ENCODE data around the gene CDCP1.
"Not testable (repeated sequence)": the region's sequence is repeated elsewhere in the genome, so short reads cannot be mapped to it uniquely, and the experiment has no call there.

Gene CDCP1

DNA sequence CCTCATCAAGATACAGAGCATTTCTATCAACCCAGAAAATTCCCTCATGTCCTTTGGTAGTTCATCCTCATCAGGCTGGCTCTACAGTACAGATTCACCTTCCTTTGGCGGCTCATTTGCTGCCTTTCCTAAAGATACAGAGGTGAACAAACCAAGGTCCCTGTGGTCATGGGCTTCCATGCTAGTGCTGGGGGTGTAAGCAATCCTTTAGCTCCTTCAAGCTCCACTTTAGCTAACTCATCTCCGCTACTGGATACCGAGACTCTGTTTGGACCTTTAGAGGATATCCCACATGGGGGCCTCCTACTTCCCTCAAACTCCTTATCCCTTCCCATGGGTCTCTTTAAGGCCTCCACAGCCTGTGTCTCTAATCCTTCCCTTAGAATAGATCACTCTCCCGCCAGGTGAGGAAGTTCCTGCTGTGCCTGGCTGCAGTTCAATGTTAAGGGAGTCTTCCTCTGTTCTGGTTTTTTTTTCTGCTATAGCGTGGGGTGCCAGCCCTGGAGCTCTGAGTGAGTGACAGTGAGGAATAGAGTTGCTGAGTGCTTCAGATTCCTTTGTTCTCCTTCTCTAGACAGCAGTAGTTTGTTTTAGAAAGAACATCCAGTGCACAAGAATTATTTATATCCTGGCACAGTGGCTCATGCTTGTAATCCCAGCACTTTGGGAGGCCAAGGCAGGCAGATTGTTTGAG lies 89.4 kb downstream of the CDCP1 start:
- Mint-ChIP-seq H3K9me3 (no peaks in the 10 kb centered on the region), H3K27ac (peak overlapping the region in 1 of 3 experiments; percentile 34), H3K4me1 (peaks cover 39% of the 10 kb centered on the region), H3K4me3 (no peak overlapping the region), H3K27me3 (ENCODE audit: low read depth) (no peaks in the 10 kb centered on the region), H3K36me3 (ENCODE audit: low read depth) (no peaks in the 10 kb centered on the region)
- TF ChIP-seq CTCF (IDR thresholded peaks at IDR 0.05; ENCODE audit: unreplicated experiment in 3 of 3) = no peak

DNA sequence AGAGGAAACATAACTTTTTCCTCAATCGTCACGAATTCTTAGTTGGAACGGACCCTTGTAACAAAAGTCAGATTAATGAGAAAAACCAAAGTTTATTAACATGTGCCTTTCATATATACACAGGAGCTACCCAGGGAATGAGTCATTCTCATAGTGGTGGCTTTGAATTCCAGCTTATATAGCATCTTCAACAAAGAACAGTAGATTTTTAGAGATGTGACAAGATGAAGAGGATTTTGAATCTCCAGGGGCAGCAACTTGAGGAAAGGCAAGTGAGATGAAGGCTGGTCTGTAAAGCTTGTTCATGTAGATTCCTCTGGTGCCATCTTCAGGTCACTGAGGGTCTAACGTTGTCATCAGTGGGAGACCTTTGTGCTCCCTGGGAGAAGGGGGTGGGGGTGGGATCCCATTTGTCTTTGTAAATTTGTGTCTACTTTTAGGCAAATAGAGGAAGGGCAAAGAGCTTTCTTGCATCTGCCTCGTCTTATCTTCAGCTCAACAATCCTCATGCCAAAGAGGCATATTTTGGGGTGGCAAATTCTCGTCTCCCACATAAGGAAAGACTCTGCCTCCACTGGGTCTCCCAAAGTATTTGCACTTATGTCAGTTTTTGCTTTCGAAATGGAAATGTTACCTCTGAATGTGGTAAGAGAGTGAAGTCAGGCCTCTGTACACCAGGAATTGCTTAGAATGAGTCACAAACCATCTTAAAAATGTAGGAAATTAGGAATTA lies 90.6 kb downstream of the CDCP1 start:
- TF ChIP-seq CTCF (IDR thresholded peaks at IDR 0.05; ENCODE audit: unreplicated experiment in 3 of 3) = no peak
- H3K4me1 Mint-ChIP-seq = peaks cover 39% of the 10 kb centered on the region
- peaks cover 3% of the 10 kb centered on the region for H3K27me3 Mint-ChIP-seq (ENCODE audit: low read depth)
- H3K9me3 Mint-ChIP-seq = no peaks in the 10 kb centered on the region
- H3K36me3 Mint-ChIP-seq (ENCODE audit: low read depth) = no peaks in the 10 kb centered on the region
- no peak overlapping the region for H3K4me3 Mint-ChIP-seq
- H3K27ac Mint-ChIP-seq = no peak overlapping the region

DNA sequence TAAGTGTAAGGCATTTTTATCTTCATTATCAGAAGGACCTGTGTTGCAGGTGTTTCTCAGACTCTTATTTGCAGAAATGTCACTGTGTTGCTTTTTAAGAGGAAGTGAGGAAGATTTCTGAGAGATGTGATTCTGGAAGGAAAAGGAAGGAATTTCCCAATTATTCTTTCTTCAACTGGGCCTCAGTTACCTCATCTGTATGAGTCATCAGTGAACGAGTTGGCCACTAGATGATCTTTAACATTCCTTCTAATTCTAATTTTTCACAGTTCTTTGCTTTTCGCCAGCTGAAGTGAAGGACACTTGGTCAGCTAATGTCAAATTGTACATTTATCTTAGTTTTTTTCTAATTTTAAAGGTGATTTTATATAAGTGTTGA lies 91.2 kb downstream of the CDCP1 start:
- no peak for TF ChIP-seq CTCF (IDR thresholded peaks at IDR 0.05; ENCODE audit: unreplicated experiment in 3 of 3)

GRCh38 chr3:45054196-45054857 lies 91.9 kb downstream of the CDCP1 start:
- H3K36me3 Mint-ChIP-seq (ENCODE audit: low read depth) = no peaks in the 10 kb centered on the region
- no peak overlapping the region for H3K27ac Mint-ChIP-seq
- no peak overlapping the region for H3K4me3 Mint-ChIP-seq
- TF ChIP-seq CTCF (IDR thresholded peaks at IDR 0.05; ENCODE audit: unreplicated experiment in 3 of 3) = no peak
- H3K9me3 Mint-ChIP-seq = no peaks in the 10 kb centered on the region
- peaks cover 12% of the 10 kb centered on the region for H3K27me3 Mint-ChIP-seq (ENCODE audit: low read depth)
- peaks cover 39% of the 10 kb centered on the region for H3K4me1 Mint-ChIP-seq

More for the DNA sequence above, 91.2 kb downstream of the CDCP1 start:
- H3K27me3 Mint-ChIP-seq (ENCODE audit: low read depth) = peaks cover 6% of the 10 kb centered on the region
- no peaks in the 10 kb centered on the region for H3K9me3 Mint-ChIP-seq
- no peak overlapping the region for H3K27ac Mint-ChIP-seq
- H3K4me3 Mint-ChIP-seq = no peak overlapping the region
- H3K36me3 Mint-ChIP-seq (ENCODE audit: low read depth) = no peaks in the 10 kb centered on the region
- peaks cover 39% of the 10 kb centered on the region for H3K4me1 Mint-ChIP-seq

- not testable (repeated sequence) for H3K4me3 Mint-ChIP-seq; H3K27ac Mint-ChIP-seq; H3K36me3 Mint-ChIP-seq (ENCODE audit: low read depth); H3K9me3 Mint-ChIP-seq
- Mint-ChIP-seq H3K4me1 (peaks cover 33% of the 10 kb centered on the region), H3K27me3 (ENCODE audit: low read depth) (peaks cover 14% of the 10 kb centered on the region)
These were observed 92.4 kb downstream of the CDCP1 start for GRCh38 chr3:45053805-45054195.

DNA sequence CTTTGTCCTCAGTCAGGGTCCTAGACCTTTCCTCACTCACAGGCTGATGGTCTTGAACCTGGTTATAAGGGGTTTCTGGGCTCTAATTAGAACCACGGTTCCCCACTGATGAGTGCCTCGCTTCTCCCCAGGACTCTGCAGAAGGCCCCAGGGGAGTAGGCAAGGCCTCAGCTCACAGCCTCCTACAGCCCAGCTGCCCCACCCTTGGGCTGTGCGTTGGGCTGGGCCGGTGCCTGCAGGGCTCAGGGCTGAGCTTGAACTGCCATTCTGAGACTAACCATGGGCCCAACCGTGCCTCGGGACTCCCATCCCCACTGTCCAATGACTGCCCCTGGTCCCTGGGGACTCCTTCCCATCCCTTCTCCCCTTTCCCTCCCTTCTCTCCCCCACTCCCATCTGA lies 94.5 kb downstream of the CDCP1 start:
- Mint-ChIP-seq H3K4me1 (peaks cover 18% of the 10 kb centered on the region), H3K27me3 (ENCODE audit: low read depth) (peaks cover 28% of the 10 kb centered on the region), H3K27ac (no peak overlapping the region), H3K36me3 (ENCODE audit: low read depth) (no peaks in the 10 kb centered on the region), H3K9me3 (no peaks in the 10 kb centered on the region), H3K4me3 (no peak overlapping the region)
- TF ChIP-seq CTCF (IDR thresholded peaks at IDR 0.05; ENCODE audit: unreplicated experiment in 3 of 3) = no peak
